ENCODE data around the gene PLEKHM3. TPM values are rescaled to one million over a fixed set of nuclear protein-coding genes. Genes with fewer than 3 reads are reported as not detected.

Gene PLEKHM3
- polyA plus RNA-seq, 4 donors, result 0.89 to 12.1 (median 2.1) TPM

GRCh38 chr2:207796585-207797350, 228.6 kb downstream of the PLEKHM3 start:
- Histone ChIP-seq H3K4me3 (ENCODE audit: low read depth in 1 of 3, low read length in 3 of 3) (no peak overlapping the region), H3K4me1 (ENCODE audit: control insufficient read depth in 3 of 3, insufficient read depth in 2 of 3, low read depth in 1 of 3, low read length in 2 of 3) (peaks cover 2 to 26% (median 3%) of the 10 kb centered on the region in 3 donors), H3K36me3 (ENCODE audit: control insufficient read depth in 3 of 3, insufficient read depth in 2 of 3, low read depth in 1 of 3, low read length in 3 of 3) (no peaks in the 10 kb centered on the region), H3K27me3 (ENCODE audit: control insufficient read depth in 3 of 3, insufficient read depth in 3 of 3, low read length in 3 of 3) (no peaks in the 10 kb centered on the region), H3K27ac (ENCODE audit: low read depth in 1 of 3, low read length in 2 of 3) (peak overlapping the region in 2 of 3 donors; percentile 38 to 77), H3K9me3 (ENCODE audit: control insufficient read depth in 2 of 2, insufficient read depth in 1 of 2, low read depth in 1 of 2, low read length in 1 of 2) (no peaks in the 10 kb centered on the region)
- DNase-seq, result peak; percentile 72 to 82
- FAIRE-seq, result no peak
- 29 to 57% (median 48%) methylated on average over 8 of the region's 8 CpGs for WGBS, 3 donors

DNA sequence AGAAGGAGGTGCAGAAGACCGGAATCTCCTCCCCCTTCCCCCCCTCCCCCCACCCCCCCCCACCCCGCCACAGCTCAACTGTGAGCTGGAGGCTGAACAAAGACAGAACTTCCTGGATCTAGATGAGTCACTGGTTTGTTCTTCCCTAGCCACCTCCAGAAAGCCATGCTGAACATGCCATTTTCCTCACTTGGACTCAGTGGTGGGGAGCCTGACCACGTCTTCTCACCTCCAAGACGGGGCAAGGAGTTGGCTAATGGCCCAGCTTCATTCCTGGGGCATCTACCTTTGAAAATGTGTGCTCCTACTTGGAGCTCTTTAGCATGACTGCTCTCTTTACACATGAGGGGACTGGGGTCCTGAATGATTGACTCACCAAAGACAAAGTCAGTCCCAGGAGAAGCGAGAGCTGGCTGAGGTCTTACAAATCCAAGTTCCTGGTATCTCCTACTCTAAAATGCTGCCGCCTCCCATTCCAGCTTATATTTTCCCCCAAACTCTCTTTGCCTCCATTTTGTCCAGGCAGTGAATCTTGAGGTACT, 233.0 kb downstream of the PLEKHM3 start:
- FAIRE-seq (no peak), DNase-seq (peak in 1 of 2 donors; percentile 70)
- Histone ChIP-seq H3K27ac (ENCODE audit: low read depth in 1 of 3, low read length in 2 of 3) (peak overlapping the region in 2 of 3 donors; percentile 30 to 80), H3K27me3 (ENCODE audit: control insufficient read depth in 3 of 3, insufficient read depth in 3 of 3, low read length in 3 of 3) (no peaks in the 10 kb centered on the region), H3K4me3 (ENCODE audit: low read depth in 1 of 3, low read length in 3 of 3) (no peak overlapping the region), H3K36me3 (ENCODE audit: control insufficient read depth in 3 of 3, insufficient read depth in 2 of 3, low read depth in 1 of 3, low read length in 3 of 3) (no peaks in the 10 kb centered on the region), H3K4me1 (ENCODE audit: control insufficient read depth in 3 of 3, insufficient read depth in 2 of 3, low read depth in 1 of 3, low read length in 2 of 3) (peaks cover 2 to 15% (median 3%) of the 10 kb centered on the region in 3 donors), H3K9me3 (ENCODE audit: control insufficient read depth in 2 of 2, insufficient read depth in 1 of 2, low read depth in 1 of 2, low read length in 1 of 2) (no peaks in the 10 kb centered on the region)
- WGBS, 3 donors, result 45 to 57% (median 53%) methylated on average over 5 of the region's 6 CpGs

DNA sequence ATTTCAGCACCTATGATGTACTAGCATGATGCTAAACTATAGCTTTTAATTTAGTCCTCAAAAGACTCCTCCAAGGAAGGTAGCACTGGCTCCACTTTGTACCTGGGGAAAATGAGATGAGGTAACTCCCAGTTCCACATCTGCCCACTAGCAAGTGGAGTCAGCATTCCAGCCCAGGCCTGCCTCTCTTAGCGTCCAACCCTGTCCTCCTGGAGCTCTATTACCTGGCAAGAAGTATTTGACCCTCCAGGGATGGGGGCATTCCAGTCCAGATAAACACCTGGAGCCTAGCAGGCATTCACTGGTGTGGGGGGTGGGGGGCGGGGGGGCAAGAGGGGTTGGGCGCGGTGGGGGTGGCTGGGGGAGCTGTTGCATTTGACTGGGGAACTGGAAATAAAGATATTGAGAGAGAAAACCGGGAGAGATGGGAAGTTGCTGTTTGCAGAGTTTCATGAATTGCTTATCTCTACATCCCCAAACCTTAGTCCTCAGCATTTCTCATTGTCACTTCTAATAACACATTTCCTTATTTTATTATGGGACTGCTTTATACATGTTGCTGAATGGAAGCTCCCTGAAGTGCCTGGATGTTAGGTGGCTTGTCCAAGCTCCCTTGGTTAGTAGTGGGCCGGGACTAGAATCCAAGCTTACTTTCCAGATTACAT, 233.6 kb downstream of the PLEKHM3 start:
- Histone ChIP-seq H3K27ac (ENCODE audit: low read depth in 1 of 3, low read length in 2 of 3) (no peak overlapping the region), H3K4me1 (ENCODE audit: control insufficient read depth in 3 of 3, insufficient read depth in 2 of 3, low read depth in 1 of 3, low read length in 2 of 3) (peaks cover 2 to 9% (median 3%) of the 10 kb centered on the region in 3 donors), H3K27me3 (ENCODE audit: control insufficient read depth in 3 of 3, insufficient read depth in 3 of 3, low read length in 3 of 3) (no peaks in the 10 kb centered on the region), H3K4me3 (ENCODE audit: low read depth in 1 of 3, low read length in 3 of 3) (no peak overlapping the region), H3K9me3 (ENCODE audit: control insufficient read depth in 2 of 2, insufficient read depth in 1 of 2, low read depth in 1 of 2, low read length in 1 of 2) (no peaks in the 10 kb centered on the region), H3K36me3 (ENCODE audit: control insufficient read depth in 3 of 3, insufficient read depth in 2 of 3, low read depth in 1 of 3, low read length in 3 of 3) (no peaks in the 10 kb centered on the region)
- FAIRE-seq (no peak), DNase-seq (no peak)
- 34 to 51% (median 47%) methylated on average over 6 of the region's 6 CpGs for whole genome bisulfite sequencing, 3 donors

- no peak for DNase-seq
- H3K4me3 ChIP-seq (ENCODE audit: low read depth in 1 of 3, low read length in 3 of 3), result no peak overlapping the region
- H3K4me1 ChIP-seq (ENCODE audit: control insufficient read depth in 3 of 3, insufficient read depth in 2 of 3, low read depth in 1 of 3, low read length in 2 of 3), result peaks cover 0 to 5% (median 3%) of the 10 kb centered on the region in 3 donors
- no peaks in the 10 kb centered on the region for H3K36me3 ChIP-seq (ENCODE audit: control insufficient read depth in 3 of 3, insufficient read depth in 2 of 3, low read depth in 1 of 3, low read length in 3 of 3)
- FAIRE-seq, result no peak
- no peaks in the 10 kb centered on the region for H3K9me3 ChIP-seq (ENCODE audit: control insufficient read depth in 2 of 2, insufficient read depth in 1 of 2, low read depth in 1 of 2, low read length in 1 of 2)
- H3K27me3 ChIP-seq (ENCODE audit: control insufficient read depth in 3 of 3, insufficient read depth in 3 of 3, low read length in 3 of 3), result no peaks in the 10 kb centered on the region
- H3K27ac ChIP-seq (ENCODE audit: low read depth in 1 of 3, low read length in 2 of 3), result no peak overlapping the region
- WGBS, 3 donors, result 91 to 100% (median 91%) methylated on average over 1 of the region's 1 CpG
These were observed 234.4 kb downstream of the PLEKHM3 start for GRCh38 chr2:207790898-207791297.

DNA sequence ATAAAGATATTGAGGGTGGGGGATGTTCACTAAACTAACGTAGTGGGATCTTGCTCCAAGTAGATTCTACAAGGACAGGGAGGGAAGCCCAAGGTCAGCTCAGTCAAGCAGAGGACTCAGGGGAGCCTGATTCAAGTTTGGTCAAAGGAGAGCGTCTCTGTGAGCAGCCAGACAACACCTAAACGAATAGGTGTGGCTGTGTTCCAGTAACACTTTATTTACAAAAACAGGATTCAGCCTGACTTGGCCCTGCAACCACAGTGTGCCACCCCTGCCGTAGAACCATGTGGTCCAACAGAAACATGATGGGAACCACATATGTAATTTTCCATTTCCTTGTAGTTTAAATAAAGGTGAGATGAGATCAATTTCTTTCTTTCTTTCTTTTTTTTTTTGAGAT, 237.5 kb downstream of the PLEKHM3 start:
- 67 to 70% (median 68%) methylated on average over 4 of the region's 4 CpGs for WGBS, 3 donors
- FAIRE-seq (no peak), DNase-seq (no peak)
- peaks cover 3 to 13% (median 7%) of the 10 kb centered on the region in 3 donors for H3K4me1 ChIP-seq (ENCODE audit: control insufficient read depth in 3 of 3, insufficient read depth in 2 of 3, low read depth in 1 of 3, low read length in 2 of 3)
- H3K36me3 ChIP-seq (ENCODE audit: control insufficient read depth in 3 of 3, insufficient read depth in 2 of 3, low read depth in 1 of 3, low read length in 3 of 3), result no peaks in the 10 kb centered on the region
- H3K9me3 ChIP-seq (ENCODE audit: control insufficient read depth in 2 of 2, insufficient read depth in 1 of 2, low read depth in 1 of 2, low read length in 1 of 2), result no peaks in the 10 kb centered on the region
- H3K27me3 ChIP-seq (ENCODE audit: control insufficient read depth in 3 of 3, insufficient read depth in 3 of 3, low read length in 3 of 3), result no peaks in the 10 kb centered on the region
- H3K4me3 ChIP-seq (ENCODE audit: low read depth in 1 of 3, low read length in 3 of 3), result no peak overlapping the region
- no peak overlapping the region for H3K27ac ChIP-seq (ENCODE audit: low read depth in 1 of 3, low read length in 2 of 3)

DNA sequence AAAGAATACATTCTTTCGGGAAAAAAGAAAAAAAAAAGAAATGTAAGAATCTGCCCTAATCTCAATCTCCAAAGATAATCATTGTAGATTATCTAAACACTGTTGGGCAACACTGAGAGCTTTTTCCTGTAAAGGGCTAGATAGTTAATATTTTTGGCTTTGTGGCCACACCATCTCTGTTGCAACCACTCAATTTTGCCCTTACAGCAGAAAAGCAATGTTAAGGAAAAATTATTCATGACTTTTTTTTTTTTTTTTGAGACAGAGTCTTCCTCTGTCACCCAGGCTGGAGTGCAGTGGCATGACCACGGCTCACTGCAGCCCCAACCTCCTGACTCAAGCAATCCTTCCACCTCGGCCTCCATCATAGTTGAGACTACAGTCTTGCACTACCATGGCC, 238.3 kb downstream of the PLEKHM3 start:
- Histone ChIP-seq H3K9me3 (ENCODE audit: control insufficient read depth in 2 of 2, insufficient read depth in 1 of 2, low read depth in 1 of 2, low read length in 1 of 2) (no peaks in the 10 kb centered on the region), H3K4me1 (ENCODE audit: control insufficient read depth in 3 of 3, insufficient read depth in 2 of 3, low read depth in 1 of 3, low read length in 2 of 3) (peaks cover 0 to 14% (median 13%) of the 10 kb centered on the region in 3 donors), H3K4me3 (ENCODE audit: low read depth in 1 of 3, low read length in 3 of 3) (no peak overlapping the region), H3K36me3 (ENCODE audit: control insufficient read depth in 3 of 3, insufficient read depth in 2 of 3, low read depth in 1 of 3, low read length in 3 of 3) (no peaks in the 10 kb centered on the region), H3K27me3 (ENCODE audit: control insufficient read depth in 3 of 3, insufficient read depth in 3 of 3, low read length in 3 of 3) (no peaks in the 10 kb centered on the region), H3K27ac (ENCODE audit: low read depth in 1 of 3, low read length in 2 of 3) (no peak overlapping the region)
- DNase-seq (no peak), FAIRE-seq (no peak)
- 83 to 93% (median 91%) methylated on average over 3 of the region's 3 CpGs for WGBS, 3 donors

DNA sequence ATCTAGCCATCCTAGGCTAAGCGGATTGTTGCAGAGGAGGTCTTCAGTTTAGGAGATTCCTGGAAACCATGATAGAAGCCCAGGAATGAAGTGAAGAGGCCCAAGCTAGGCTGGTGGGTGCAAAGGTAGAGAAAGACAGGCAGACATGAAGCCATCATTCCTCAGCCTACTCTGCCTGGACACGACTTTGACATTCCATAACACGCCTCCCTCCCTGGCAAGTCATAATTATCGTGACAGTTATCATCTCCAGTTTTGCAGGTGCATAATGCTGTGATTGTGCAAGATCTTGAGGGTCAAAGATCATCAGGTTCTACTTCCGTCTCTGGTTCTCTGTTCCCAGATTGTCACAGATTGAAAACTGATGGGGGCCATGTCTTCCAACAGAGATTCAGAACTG, 240.4 kb downstream of the PLEKHM3 start:
- Histone ChIP-seq H3K27me3 (ENCODE audit: control insufficient read depth in 3 of 3, insufficient read depth in 3 of 3, low read length in 3 of 3) (no peaks in the 10 kb centered on the region), H3K9me3 (ENCODE audit: control insufficient read depth in 2 of 2, insufficient read depth in 1 of 2, low read depth in 1 of 2, low read length in 1 of 2) (no peaks in the 10 kb centered on the region), H3K27ac (ENCODE audit: low read depth in 1 of 3, low read length in 2 of 3) (no peak overlapping the region), H3K36me3 (ENCODE audit: control insufficient read depth in 3 of 3, insufficient read depth in 2 of 3, low read depth in 1 of 3, low read length in 3 of 3) (no peaks in the 10 kb centered on the region), H3K4me3 (ENCODE audit: low read depth in 1 of 3, low read length in 3 of 3) (no peak overlapping the region), H3K4me1 (ENCODE audit: control insufficient read depth in 3 of 3, insufficient read depth in 2 of 3, low read depth in 1 of 3, low read length in 2 of 3) (peaks cover 0 to 22% (median 13%) of the 10 kb centered on the region in 3 donors)
- 18 to 68% (median 42%) methylated on average over 5 of the region's 5 CpGs for WGBS, 3 donors
- FAIRE-seq (no peak), DNase-seq (peak; percentile 81 to 88)

- 77 to 88% (median 82%) methylated on average over 2 of the region's 2 CpGs for WGBS, 3 donors
- DNase-seq, result no peak
- no peak for FAIRE-seq
- no peaks in the 10 kb centered on the region for H3K9me3 ChIP-seq (ENCODE audit: control insufficient read depth in 2 of 2, insufficient read depth in 1 of 2, low read depth in 1 of 2, low read length in 1 of 2)
- H3K4me3 ChIP-seq (ENCODE audit: low read depth in 1 of 3, low read length in 3 of 3), result no peak overlapping the region
- H3K36me3 ChIP-seq (ENCODE audit: control insufficient read depth in 3 of 3, insufficient read depth in 2 of 3, low read depth in 1 of 3, low read length in 3 of 3), result no peaks in the 10 kb centered on the region
- no peak overlapping the region for H3K27ac ChIP-seq (ENCODE audit: low read depth in 1 of 3, low read length in 2 of 3)
- peaks cover 0 to 22% (median 13%) of the 10 kb centered on the region in 3 donors for H3K4me1 ChIP-seq (ENCODE audit: control insufficient read depth in 3 of 3, insufficient read depth in 2 of 3, low read depth in 1 of 3, low read length in 2 of 3)
- no peaks in the 10 kb centered on the region for H3K27me3 ChIP-seq (ENCODE audit: control insufficient read depth in 3 of 3, insufficient read depth in 3 of 3, low read length in 3 of 3)
These were observed 241.8 kb downstream of the PLEKHM3 start for GRCh38 chr2:207783514-207783913.

All from small intestine (tissue), 7 donors.